ENCODE measurements around the gene KCNIP4. TPM values are rescaled to one million over a fixed set of nuclear protein-coding genes. Genes with fewer than 3 reads are reported as not detected.

Gene KCNIP4
- total and polyA plus RNA-seq, 2 of the 8 experiments (the other 6 are each of a cell fraction or from before 2014, with no cell fraction given): 0.06 TPM; not detected in 1

- H3K79me2 ChIP-seq (ENCODE audit: control insufficient read depth in 1 of 2, insufficient read depth in 2 of 2, low read length in 2 of 2): no peaks in the 10 kb centered on the region
- H4K8ac ChIP-seq (ENCODE audit: extremely low read depth, insufficient read depth, low read length): no peak overlapping the region
- no peak overlapping the region for H4K5ac ChIP-seq (ENCODE audit: insufficient read length, low read depth, low read length)
- TF ChIP-seq SP1 (IDR thresholded peaks at IDR 0.05; ENCODE audit: low read depth, low read length) (no peak), EP300 (IDR thresholded peaks at IDR 0.05; ENCODE audit: borderline replicate concordance in 1 of 2, low read depth in 2 of 2, low read length in 2 of 2) (no peak), RXRA (IDR thresholded peaks at IDR 0.05; ENCODE audit: insufficient read depth, low read depth, low read length) (no peak), TEAD4 (IDR thresholded peaks at IDR 0.05; ENCODE audit: low read depth, low read length) (peak; percentile 74), HDAC6 (IDR thresholded peaks at IDR 0.05; ENCODE audit: low read depth, low read length) (no peak), GTF2F1 (IDR thresholded peaks at IDR 0.05; ENCODE audit: borderline replicate concordance, low read depth, low read length) (no peak), SUZ12 (IDR thresholded peaks at IDR 0.05; ENCODE audit: low read length) (no peak)
- no peak overlapping the region for H2BK120ac ChIP-seq (replicated peaks; ENCODE audit: low read depth, low read length)
- no peak overlapping the region for H3K56ac ChIP-seq (replicated peaks; ENCODE audit: insufficient read length, low read depth, low read length)
- H3K27ac ChIP-seq (ENCODE audit: low read depth, low read length): no peak overlapping the region
- H3K4me3 ChIP-seq (ENCODE audit: extremely low read depth in 1 of 4, insufficient read depth in 2 of 4, low read depth in 3 of 4, low read length in 4 of 4): no peak overlapping the region
- H3K14ac ChIP-seq (ENCODE audit: insufficient read length): no peak overlapping the region
- H3K36me3 ChIP-seq (ENCODE audit: control insufficient read depth in 2 of 4, insufficient read depth in 4 of 4, low read length in 3 of 4): no peaks in the 10 kb centered on the region
- H2AK5ac ChIP-seq (ENCODE audit: low read depth, low read length): no peak overlapping the region
- peaks cover 2% of the 10 kb centered on the region for H3K23me2 ChIP-seq (ENCODE audit: low read depth, low read length)
- no peak overlapping the region for H2BK15ac ChIP-seq (ENCODE audit: low read length)
- no peaks in the 10 kb centered on the region for H3K27me3 ChIP-seq (replicated peaks in 1 of 4; ENCODE audit: control insufficient read depth in 3 of 4, extremely low read depth in 1 of 4, insufficient read depth in 3 of 4, low read length in 3 of 4)
- H3K4ac ChIP-seq (replicated peaks; ENCODE audit: insufficient read length, low read depth, low read length): no peak overlapping the region
- H3K79me1 ChIP-seq (ENCODE audit: low read depth, low read length): no peaks in the 10 kb centered on the region
- no peak overlapping the region for H2BK5ac ChIP-seq (ENCODE audit: low read depth, low read length)
- no peak overlapping the region for H3K23ac ChIP-seq (ENCODE audit: insufficient read length)
- H3K9me3 ChIP-seq (ENCODE audit: insufficient read depth in 2 of 2, low read depth in 1 of 2, low read length in 1 of 2): no peaks in the 10 kb centered on the region
- ChIA-PET POLR2A (ENCODE audit: partially characterized antibody) (no interaction called here), CTCF (ENCODE audit: partially characterized antibody) (interaction anchor here (2.1 kb wide), 1 partner anchor 21 kb away, joined by 6 read pairs; no protein-coding TSS in a partner anchor)
- DNase-seq (ENCODE audit: low read depth in 1 of 2, low spot score in 2 of 2) (no peak), FAIRE-seq (no peak)
- H3K4me2 ChIP-seq (ENCODE audit: insufficient read depth in 1 of 2, low read depth in 2 of 2, low read length in 2 of 2): no peak overlapping the region
- H2BK12ac ChIP-seq (ENCODE audit: low read depth, low read length): no peak overlapping the region
- H3K9ac ChIP-seq (replicated peaks in 1 of 4; ENCODE audit: extremely low read depth in 1 of 4, low read depth in 3 of 4, low read length in 3 of 4): no peak overlapping the region
- H3K18ac ChIP-seq (ENCODE audit: extremely low read depth, low read length): no peak overlapping the region
- H4K91ac ChIP-seq (replicated peaks; ENCODE audit: insufficient read length, low read length): no peak overlapping the region
- H2BK20ac ChIP-seq (ENCODE audit: low read length): no peak overlapping the region
- H4K20me1 ChIP-seq (replicated peaks in 1 of 2; ENCODE audit: control insufficient read depth in 1 of 2, insufficient read depth in 2 of 2, low read length in 2 of 2): no peaks in the 10 kb centered on the region
- WGBS, 2 experiments (ENCODE audit: extremely low coverage in 1 of 2, insufficient coverage in 1 of 2, insufficient read length in 1 of 2, insufficient replicate concordance in 2 of 2, low coverage in 1 of 2, low lambda C conversion rate in 2 of 2, missing lambda C conversion rate in 1 of 2): 100% methylated on average over 1 of the region's 1 CpG; no CpG with 5 or more reads in 1 of the 2 experiments
- no peaks in the 10 kb centered on the region for H3K4me1 ChIP-seq (replicated peaks in 1 of 4; ENCODE audit: control insufficient read depth in 3 of 4, insufficient read depth in 4 of 4, low read length in 3 of 4)
- H2AFZ ChIP-seq (ENCODE audit: low read length): no peak overlapping the region
Observed at GRCh38 chr4:21490682-21491081, 457.9 kb downstream of the KCNIP4 start.

Data from H1 (cell line).